ENCODE results near the gene PGBD2. TPM values are rescaled to one million over a fixed set of nuclear protein-coding genes. Genes with fewer than 3 reads are reported as not detected.
A peak's percentile ranks its signal among the peaks of the same experiment; 100 is the strongest.
"Not testable (repeated sequence)": the region's sequence is repeated elsewhere in the genome, so short reads cannot be mapped to it uniquely, and the experiment has no call there.

The PGBD2 gene
- total RNA-seq (2014; rRNA removed; shearing (Covaris generic)), result 4.1 and 7.5 TPM in 2 replicates
- polyA plus RNA-seq (2014; cell fraction: nucleus; rRNA removed), result 8.5 and 9.1 TPM in 2 replicates

GRCh38 chr1:248906009-248906752, at the start of gene PGBD2:
Gene PGBD2 (plus strand): TSS chr1:248906235. CDS start chr1:248913863, 7,628 bp downstream.
- peak; percentile 94 for DNase-seq (ENCODE audit: extremely low read depth, low read depth)

- DNase-seq (ENCODE audit: extremely low read depth, low read depth), result no peak
Observed at GRCh38 chr1:248857201-248857600, 48.8 kb upstream of the PGBD2 start.

GRCh38 chr1:248857749-248858095, 48.3 kb upstream of the PGBD2 start:
- DNase-seq (ENCODE audit: extremely low read depth, low read depth), result no peak

GRCh38 chr1:248858096-248858890, 47.7 kb upstream of the PGBD2 start:
- DNase-seq (ENCODE audit: extremely low read depth, low read depth), result peak; percentile 72

GRCh38 chr1:248858891-248859889, 46.8 kb upstream of the PGBD2 start, which contains the start of gene ZNF692:
Gene ZNF692 (minus strand): TSS chr1:248859085. CDS start chr1:248858309, 776 bp downstream.
- DNase-seq (ENCODE audit: extremely low read depth, low read depth), result peak; percentile 98

- no peak for DNase-seq (ENCODE audit: extremely low read depth, low read depth)
Observed at GRCh38 chr1:248860007-248860406, 46.0 kb upstream of the PGBD2 start.

- no peak for DNase-seq (ENCODE audit: extremely low read depth, low read depth)
Observed at GRCh38 chr1:248861616-248862015, 44.4 kb upstream of the PGBD2 start.

GRCh38 chr1:248862695-248862997, 43.4 kb upstream of the PGBD2 start:
- no peak for DNase-seq (ENCODE audit: extremely low read depth, low read depth)

GRCh38 chr1:248862998-248863881, 42.8 kb upstream of the PGBD2 start:
- DNase-seq (ENCODE audit: extremely low read depth, low read depth), result peak; percentile 73

- DNase-seq (ENCODE audit: extremely low read depth, low read depth), result no peak
Observed at GRCh38 chr1:248871837-248872401, 34.1 kb upstream of the PGBD2 start.

- peak; percentile 78 for DNase-seq (ENCODE audit: extremely low read depth, low read depth)
Observed at GRCh38 chr1:248872752-248873408, 33.2 kb upstream of the PGBD2 start.

GRCh38 chr1:248873409-248873992, 32.5 kb upstream of the PGBD2 start:
- DNase-seq (ENCODE audit: extremely low read depth, low read depth), result peak; percentile 99

GRCh38 chr1:248873993-248874533, 32.0 kb upstream of the PGBD2 start:
- DNase-seq (ENCODE audit: extremely low read depth, low read depth), result peak; percentile 93

GRCh38 chr1:248881261-248881660, 24.8 kb upstream of the PGBD2 start:
- DNase-seq (ENCODE audit: extremely low read depth, low read depth), result no peak

GRCh38 chr1:248882427-248882826, 23.6 kb upstream of the PGBD2 start:
- DNase-seq (ENCODE audit: extremely low read depth, low read depth), result not testable (repeated sequence)

- no peak for DNase-seq (ENCODE audit: extremely low read depth, low read depth)
Observed at GRCh38 chr1:248884632-248885295, 21.3 kb upstream of the PGBD2 start.

GRCh38 chr1:248885646-248886045, 20.4 kb upstream of the PGBD2 start:
- no peak for DNase-seq (ENCODE audit: extremely low read depth, low read depth)
